SH-SY5Y (cell line): Measurements from ENCODE around the gene KRTAP10-5.

Experiments
- GATA2 ChIP-seq: IDR thresholded peaks from 2 replicates; pipeline ENCODE4 v1.6.1; 2011; ENCODE audit warnings: mild to moderate bottlenecking, low read depth, low read length
- GATA3 ChIP-seq: IDR thresholded peaks from 2 replicates; pipeline ENCODE4 v1.6.1; 2011; ENCODE audit warnings: low read depth, mild to moderate bottlenecking, low read length, moderate library complexity

KRTAP10-5 gene

DNA sequence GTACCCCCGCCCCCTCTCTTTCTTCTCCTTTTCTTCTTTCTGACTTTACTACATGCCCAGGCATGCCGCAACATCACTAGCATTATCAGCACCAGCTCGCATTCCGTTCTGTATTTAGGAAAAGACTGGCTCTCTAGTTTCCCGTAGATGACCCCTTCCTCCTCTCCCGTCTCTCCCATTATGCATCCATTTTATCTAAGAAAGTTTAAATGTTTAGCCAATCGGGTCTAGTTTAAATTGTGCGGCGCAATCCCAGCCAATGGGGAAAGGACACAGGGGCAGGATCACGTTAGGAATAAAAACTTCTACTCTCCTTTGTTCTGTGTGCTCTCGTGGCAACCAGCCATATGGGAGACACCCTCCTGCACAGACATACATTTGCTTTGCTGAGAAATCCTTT, 17.7 kb upstream of the KRTAP10-5 start:
- TF ChIP-seq GATA2 = no peak
- no peak for TF ChIP-seq GATA3

DNA sequence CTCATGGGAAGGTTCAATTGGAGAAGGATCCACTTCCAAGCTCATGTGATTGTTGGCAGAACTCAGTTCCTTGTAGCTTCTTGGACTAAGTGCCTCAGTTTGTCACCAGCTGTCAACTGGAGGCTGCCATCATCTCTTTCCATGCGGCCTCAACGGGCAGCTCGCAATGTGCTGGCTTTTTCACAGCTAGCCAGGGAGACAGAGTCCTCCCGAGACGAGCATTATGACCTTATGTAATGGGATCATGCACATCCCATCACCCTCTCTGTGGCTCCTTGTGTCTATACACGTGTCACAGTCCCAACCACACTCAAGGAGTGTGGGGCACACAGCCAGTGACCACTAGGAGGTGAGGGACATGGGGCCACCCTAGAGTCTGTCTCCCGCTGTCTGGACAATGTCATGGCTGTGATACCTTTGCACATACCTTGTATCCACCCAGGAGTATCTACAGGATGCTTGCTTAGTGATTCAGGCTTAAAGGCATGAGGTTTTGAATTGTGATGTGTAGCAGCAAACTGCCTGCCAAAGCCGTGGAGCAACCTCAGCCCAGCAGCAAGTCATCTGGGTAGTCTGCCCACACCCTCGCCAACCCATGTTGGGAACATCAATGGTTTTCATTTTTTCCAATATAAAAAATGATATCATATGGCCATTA, 15.8 kb upstream of the KRTAP10-5 start:
- TF ChIP-seq GATA3 (no peak), GATA2 (no peak)

DNA sequence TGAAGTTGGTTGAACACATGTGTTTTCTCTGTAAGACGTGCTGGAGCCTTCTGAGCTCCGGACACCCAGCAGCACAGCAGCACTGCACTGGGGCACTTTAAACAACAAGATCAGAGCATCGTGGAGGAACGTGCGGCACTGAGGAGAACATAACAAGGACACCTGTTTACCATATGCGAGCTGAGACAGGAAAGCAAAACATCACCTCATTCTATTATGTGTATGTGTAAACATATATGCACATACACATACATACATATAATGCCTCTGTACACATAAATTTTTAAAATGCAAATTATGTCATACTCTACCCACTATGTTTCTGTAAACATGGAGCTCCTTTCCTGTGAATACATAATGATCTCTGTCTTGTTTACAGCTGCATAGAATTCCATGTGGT, 15.1 kb upstream of the KRTAP10-5 start:
- TF ChIP-seq GATA2 (no peak), GATA3 (no peak)

DNA sequence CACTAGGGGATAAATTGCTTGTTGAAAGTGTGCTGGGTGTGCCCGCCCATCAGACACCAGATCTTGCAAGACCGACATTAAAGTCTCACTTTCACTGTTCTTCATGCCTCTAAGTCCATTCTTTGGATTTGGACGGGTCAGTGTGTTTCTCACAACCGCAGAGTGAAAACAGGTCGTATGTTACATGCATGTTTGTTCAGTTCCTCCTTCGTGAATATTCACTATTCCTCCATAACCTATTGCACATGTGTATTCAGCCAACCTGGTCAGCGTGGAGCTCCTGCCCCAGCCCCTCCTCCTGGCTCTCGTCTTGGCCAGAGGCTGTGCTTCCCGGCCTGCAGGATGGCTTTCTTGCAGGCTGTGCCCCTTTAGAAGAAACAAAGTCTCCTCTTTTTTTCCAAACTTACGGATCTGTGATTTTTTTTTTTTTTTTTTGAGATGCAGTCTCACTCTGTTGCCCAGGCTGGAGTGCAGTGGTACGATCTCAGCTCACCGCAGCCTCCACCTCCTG, 14.1 kb upstream of the KRTAP10-5 start:
- TF ChIP-seq GATA2 (no peak), GATA3 (no peak)

DNA sequence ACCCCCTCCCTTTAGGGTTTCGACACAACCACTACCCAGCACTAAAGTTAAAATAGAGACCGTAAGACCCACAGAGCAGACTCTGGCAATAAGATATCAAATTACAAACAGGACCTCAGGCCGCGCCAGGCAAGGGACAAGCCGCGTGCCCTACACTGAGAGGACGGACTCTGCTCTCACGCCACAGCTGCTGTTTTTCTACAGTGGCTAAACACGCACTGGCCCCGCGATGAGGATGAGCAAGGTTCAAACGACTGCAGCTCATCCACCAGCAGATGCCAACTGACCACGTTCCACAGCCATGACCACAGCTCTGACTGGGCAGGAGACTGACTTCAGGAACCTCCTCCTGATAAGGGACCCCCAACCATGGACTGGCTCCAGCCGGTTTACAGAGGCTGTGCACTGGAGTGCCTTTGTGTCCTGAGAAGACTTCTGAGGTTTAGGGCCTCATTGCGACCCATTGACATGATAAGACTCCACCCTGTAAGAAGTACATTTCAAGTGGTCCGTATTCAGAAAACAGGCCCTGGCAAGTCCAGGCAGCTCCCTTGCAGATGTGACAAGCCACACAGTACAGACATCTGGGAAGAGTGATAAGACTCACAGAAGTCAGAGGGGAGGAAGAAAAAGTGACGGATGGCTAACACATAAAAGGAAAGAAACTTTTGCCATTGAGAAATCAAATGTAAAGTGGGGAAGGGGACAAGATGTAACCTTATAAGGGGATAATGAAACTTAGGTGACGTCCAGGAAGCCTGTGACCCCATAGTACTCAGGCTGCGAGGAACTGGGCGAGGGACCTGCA, 13.4 kb upstream of the KRTAP10-5 start:
- no peak for TF ChIP-seq GATA3
- TF ChIP-seq GATA2 = no peak

DNA sequence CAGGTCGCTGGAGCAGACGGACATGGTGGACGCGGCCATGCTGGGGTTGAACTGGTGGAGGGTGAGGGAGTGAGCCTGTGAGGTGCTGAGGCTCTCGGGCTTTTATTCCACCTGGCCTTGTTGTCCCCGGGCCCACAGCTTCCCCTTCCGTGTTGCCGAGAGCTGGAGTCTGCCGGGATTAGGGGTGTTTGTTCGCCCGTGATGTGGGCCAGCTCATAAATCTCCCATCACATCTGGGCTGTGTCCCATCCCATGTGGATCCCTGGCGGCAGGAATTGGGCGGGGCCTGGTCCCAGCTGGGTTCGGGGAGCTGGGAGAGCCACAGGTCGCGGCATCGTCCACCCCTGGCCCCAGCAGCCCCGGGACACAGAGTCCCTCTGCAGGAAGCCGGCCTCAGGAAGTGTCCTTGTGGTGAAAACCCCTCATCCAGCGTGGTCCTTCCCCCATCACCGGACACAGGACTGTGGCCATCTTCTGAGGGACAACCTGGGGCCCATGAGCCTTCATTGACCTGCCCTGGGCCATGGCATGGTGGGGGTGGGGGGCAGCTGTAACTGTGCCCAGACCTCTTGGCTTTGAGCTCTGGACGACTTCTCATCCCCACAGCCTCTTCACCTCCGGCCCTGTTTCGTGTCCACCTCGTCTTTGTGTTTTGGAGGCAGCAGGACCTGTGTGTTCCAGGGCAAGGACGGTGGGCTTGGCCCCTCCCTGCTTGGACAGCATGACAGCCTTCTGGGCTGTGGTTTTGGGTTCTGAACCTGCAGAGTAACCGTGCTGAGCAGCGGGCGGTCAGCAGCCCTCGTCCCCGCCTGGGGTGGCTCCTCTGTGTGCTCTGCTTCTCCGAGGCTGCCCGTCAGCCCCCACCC, 12.3 kb upstream of the KRTAP10-5 start, which contains the start of gene KRTAP10-6:
Gene KRTAP10-6, minus strand, starts transcription at position 60 of the 866 bp plus-strand sequence. Its CDS starts 21 bp downstream, at position 39.
- TF ChIP-seq GATA3 = no peak
- no peak for TF ChIP-seq GATA2

- TF ChIP-seq GATA3 (no peak), GATA2 (no peak)
Observed at GRCh38 chr21:44590311-44590721, 9.9 kb upstream of the KRTAP10-5 start.

DNA sequence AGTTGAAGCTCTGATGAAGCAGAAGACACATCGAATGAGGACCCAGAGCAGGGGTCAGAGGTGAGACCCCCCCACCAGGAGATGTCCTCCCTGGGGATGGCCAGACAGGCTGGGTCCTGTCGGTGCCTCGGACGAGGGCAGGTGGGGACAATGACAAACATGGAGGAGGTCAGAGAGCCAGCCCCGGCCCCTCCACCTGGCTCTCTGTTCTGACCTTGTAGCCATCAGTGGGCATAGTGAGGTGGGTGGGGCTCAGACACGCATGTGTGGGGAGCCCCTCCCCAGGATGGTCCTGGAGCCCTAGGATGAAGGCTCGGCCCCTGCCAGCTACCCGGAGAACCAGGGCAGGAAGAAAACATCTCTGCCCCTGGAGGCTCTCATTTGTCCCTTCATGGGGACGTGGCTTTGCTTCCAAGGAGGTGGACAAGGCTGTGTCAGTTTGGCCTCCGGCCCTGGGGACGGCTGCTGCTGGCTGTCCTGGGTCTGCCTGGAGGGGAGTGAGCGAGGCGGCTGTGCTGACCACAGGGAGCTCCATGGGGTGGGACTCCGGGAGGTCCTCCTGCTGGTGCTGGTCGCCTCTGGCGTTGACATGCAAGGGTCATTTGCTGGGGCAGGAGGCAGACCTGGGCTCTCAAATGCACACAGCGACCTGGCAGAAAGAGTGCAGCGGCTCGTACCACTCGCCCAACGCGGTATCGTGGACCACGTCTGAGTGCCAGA, 9.3 kb upstream of the KRTAP10-5 start:
- TF ChIP-seq GATA3 (no peak), GATA2 (no peak)

DNA sequence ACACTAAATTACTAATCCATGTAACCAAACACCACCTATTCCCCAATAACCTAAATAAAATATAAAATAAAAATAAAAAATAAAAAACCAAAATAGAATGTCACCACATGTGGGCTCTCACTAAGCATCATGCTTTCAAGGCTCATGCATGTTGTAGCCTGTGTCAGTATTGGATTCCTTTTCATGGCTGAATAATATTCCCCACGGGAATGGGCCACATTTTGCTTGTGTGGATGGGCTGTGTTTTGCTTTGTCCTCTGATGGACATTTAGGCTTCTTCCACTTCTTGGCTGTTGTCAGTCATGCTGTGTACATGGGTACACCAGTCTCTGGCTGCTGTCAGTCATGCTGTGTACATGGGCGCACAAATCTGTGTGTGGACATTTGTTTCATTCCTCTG, 8.7 kb upstream of the KRTAP10-5 start:
- TF ChIP-seq GATA3 (no peak), GATA2 (no peak)

GRCh38 chr21:44585892-44586291, 5.5 kb upstream of the KRTAP10-5 start:
- TF ChIP-seq GATA2 (no peak), GATA3 (no peak)

DNA sequence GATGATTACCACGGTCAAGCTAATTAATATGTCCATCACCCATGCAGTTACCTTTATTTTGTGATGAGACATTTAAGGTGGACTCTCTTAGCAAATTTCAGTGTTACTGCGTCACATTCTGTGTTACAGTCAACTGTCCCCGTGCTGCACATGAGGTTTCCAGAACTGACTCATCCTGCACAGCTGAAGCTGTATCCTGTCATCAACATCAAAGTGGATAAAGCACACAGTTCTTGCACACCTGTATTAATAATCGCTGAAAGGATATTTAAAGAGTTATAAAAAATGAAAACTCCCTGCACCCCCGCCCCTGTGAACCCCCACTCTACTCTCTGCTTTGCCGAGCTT, 3.4 kb upstream of the KRTAP10-5 start:
- TF ChIP-seq GATA3 = no peak
- TF ChIP-seq GATA2 = no peak

DNA sequence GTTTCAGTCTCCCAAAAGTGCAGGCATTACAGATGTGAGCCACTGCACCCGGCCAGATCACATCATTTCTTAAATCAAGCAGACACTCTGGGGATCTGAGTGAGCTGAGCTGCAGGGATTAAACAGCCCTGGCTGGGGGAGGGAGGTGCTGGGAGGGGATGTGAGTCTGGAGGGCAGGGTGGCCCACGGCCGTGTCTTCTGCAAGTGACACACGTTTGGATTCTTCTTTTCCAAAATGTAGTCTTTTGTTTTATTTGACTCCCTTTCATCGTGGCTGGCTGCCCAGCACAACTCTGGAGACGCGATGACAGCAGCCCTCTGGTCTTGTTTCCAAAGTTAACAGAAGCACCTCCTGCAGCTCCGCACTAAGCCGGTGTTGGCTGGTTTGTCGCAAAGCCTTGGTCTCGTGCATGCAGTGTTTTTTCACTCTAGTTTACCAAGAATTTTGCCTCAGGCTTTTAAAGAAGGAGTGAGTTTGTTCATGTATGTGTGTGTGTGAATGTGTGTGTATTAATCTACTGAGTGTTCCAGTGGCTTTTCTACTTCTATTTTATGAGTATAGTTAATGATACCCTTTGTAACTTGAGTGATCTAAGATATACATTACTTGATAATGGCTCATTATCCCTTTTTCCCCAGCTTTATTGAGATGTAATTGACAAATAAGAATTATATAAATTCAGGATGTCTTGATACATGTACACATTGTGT, 2.8 kb upstream of the KRTAP10-5 start:
- TF ChIP-seq GATA3 (no peak), GATA2 (no peak)

DNA sequence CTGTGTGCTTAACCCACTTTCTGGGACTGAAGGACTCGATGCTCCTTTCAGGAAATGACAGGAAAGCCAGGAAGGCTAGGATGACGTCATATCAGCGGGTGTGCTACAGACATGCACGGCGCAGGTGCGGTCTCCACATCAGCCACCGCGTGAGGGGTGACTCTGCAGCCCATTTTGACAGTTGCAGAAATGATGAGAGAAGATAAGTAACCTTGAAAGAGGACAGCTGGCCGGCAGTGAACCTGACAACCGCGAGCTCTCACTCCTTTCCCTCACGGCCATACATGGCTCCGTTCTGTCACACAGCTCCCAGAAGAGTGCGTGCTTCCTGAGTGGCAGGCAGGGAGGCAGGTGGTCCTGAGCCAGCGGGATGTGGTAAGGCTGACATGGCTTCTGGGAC, 1.7 kb upstream of the KRTAP10-5 start:
- TF ChIP-seq GATA2 (peak; percentile 26; the same call in 1 of the 2 replicates), GATA3 (no peak)
